Measurements from ENCODE around the gene NASP.

NASP gene

GRCh38 chr1:45644661-45645060 is 60.8 kb downstream of the NASP start:
- no peak for DNase-seq (ENCODE audit: low read depth)
- H3K4me3 ChIP-seq (ENCODE audit: control insufficient read depth, low read depth, low read length), result no peak overlapping the region
- TF ChIP-seq CTCF (IDR thresholded peaks at IDR 0.05; ENCODE audit: control insufficient read depth, insufficient read depth, low read depth, low read length, missing control alignments), result no peak

- no peak for TF ChIP-seq CTCF (IDR thresholded peaks at IDR 0.05; ENCODE audit: control insufficient read depth, insufficient read depth, low read depth, low read length, missing control alignments)
- DNase-seq (ENCODE audit: low read depth), result no peak
Measured at GRCh38 chr1:45647248-45648021, 63.6 kb downstream of the NASP start.

GRCh38 chr1:45654540-45655280 is 70.9 kb downstream of the NASP start:
- H3K4me3 ChIP-seq (ENCODE audit: control insufficient read depth, low read depth, low read length), result no peak overlapping the region
- no peak for TF ChIP-seq CTCF (IDR thresholded peaks at IDR 0.05; ENCODE audit: control insufficient read depth, insufficient read depth, low read depth, low read length, missing control alignments)
- peak; percentile 21 for DNase-seq (ENCODE audit: low read depth)

More at GRCh38 chr1:45647248-45648021, 63.6 kb downstream of the NASP start:
- H3K4me3 ChIP-seq (ENCODE audit: control insufficient read depth, low read depth, low read length), result no peak overlapping the region

GRCh38 chr1:45656573-45657226 is 72.9 kb downstream of the NASP start:
- H3K4me3 ChIP-seq (ENCODE audit: control insufficient read depth, low read depth, low read length), result no peak overlapping the region
- TF ChIP-seq CTCF (IDR thresholded peaks at IDR 0.05; ENCODE audit: control insufficient read depth, insufficient read depth, low read depth, low read length, missing control alignments), result no peak
- DNase-seq (ENCODE audit: low read depth), result no peak

GRCh38 chr1:45658171-45658570 is 74.3 kb downstream of the NASP start:
- TF ChIP-seq CTCF (IDR thresholded peaks at IDR 0.05; ENCODE audit: control insufficient read depth, insufficient read depth, low read depth, low read length, missing control alignments), result no peak
- no peak overlapping the region for H3K4me3 ChIP-seq (ENCODE audit: control insufficient read depth, low read depth, low read length)
- DNase-seq (ENCODE audit: low read depth), result no peak

- H3K4me3 ChIP-seq (ENCODE audit: control insufficient read depth, low read depth, low read length), result no peak overlapping the region
- TF ChIP-seq CTCF (IDR thresholded peaks at IDR 0.05; ENCODE audit: control insufficient read depth, insufficient read depth, low read depth, low read length, missing control alignments), result no peak
- DNase-seq (ENCODE audit: low read depth), result no peak
Measured at GRCh38 chr1:45659222-45659621, 75.4 kb downstream of the NASP start.

All from AG09309 (cell line).